HepG2 (cell line): ENCODE measurements around the gene VPS25. TPM values are rescaled to one million over a fixed set of nuclear protein-coding genes. Genes with fewer than 3 reads are reported as not detected.
A peak's percentile ranks its signal among the peaks of the same experiment; 100 is the strongest.

ENCODE experiments used
- ASH2L ChIP-seq: fragments of 300-600, 200-600 bp; sonication (generic); IDR thresholded peaks from 2 replicates; pipeline ENCODE4 v1.7.0; 2017; ENCODE audit warnings: low read depth, mild to moderate bottlenecking, moderate library complexity, mixed read lengths, low read length; ENCODE audit not compliant: insufficient read length
- GATA4 ChIP-seq: sonication (generic); IDR thresholded peaks from 2 replicates; pipeline ENCODE4 v1.6.1; 2016; ENCODE audit warnings: antibody characterized with exemption, low read depth, borderline replicate concordance
- KLF9 ChIP-seq: IDR thresholded peaks from 2 replicates; pipeline ENCODE4 v1.6.1; 2016; ENCODE audit warnings: low read depth
- MED1 ChIP-seq: sonication (generic); formaldehyde crosslinking; IDR thresholded peaks from 2 replicates; pipeline ENCODE4 v1.4.0; 2020; ENCODE audit warnings: missing genetic modification reagents
- MIXL1 ChIP-seq: IDR thresholded peaks from 2 replicates; pipeline ENCODE4 v1.6.1; 2016
- NCOR1 ChIP-seq: fragments of 200-600 bp; sonication (generic); IDR thresholded peaks from 2 replicates; pipeline ENCODE4 v1.7.0; 2017; ENCODE audit warnings: antibody characterized with exemption, low read length, borderline replicate concordance
- PAX8 ChIP-seq: sonication (generic); formaldehyde crosslinking; IDR thresholded peaks from 2 replicates; pipeline ENCODE4 v1.8.0; 2022; ENCODE audit warnings: mild to moderate bottlenecking, missing genetic modification reagents, borderline replicate concordance
- POLR2AphosphoS5 ChIP-seq: IDR thresholded peaks from 2 replicates; pipeline ENCODE4 v1.6.1; 2012; ENCODE audit warnings: low read depth, low read length
- RFXANK ChIP-seq: IDR thresholded peaks from 2 replicates; pipeline ENCODE4 v1.6.1; 2016
- SSRP1 ChIP-seq: IDR thresholded peaks from 2 replicates; pipeline ENCODE4 v1.6.1; 2016; ENCODE audit warnings: control low read depth
- TRIM24 ChIP-seq: sonication (generic); formaldehyde crosslinking; IDR thresholded peaks from 2 replicates; pipeline ENCODE4 v1.8.0; 2022; ENCODE audit warnings: mild to moderate bottlenecking, missing genetic modification reagents
- ZNF253 ChIP-seq: sonication (generic); formaldehyde crosslinking; IDR thresholded peaks from 2 replicates; pipeline ENCODE4 v1.8.0; 2022; ENCODE audit warnings: mild to moderate bottlenecking, missing genetic modification reagents, borderline replicate concordance
- ZNF607 ChIP-seq: sonication (generic); formaldehyde crosslinking; IDR thresholded peaks from 2 replicates; pipeline ENCODE4 v1.5.1; 2020; ENCODE audit warnings: missing genetic modification reagents, mild to moderate bottlenecking, borderline replicate concordance
- ZNF747 ChIP-seq: sonication (generic); formaldehyde crosslinking; IDR thresholded peaks from 2 replicates; pipeline ENCODE4 v1.8.1; 2023; ENCODE audit warnings: missing genetic modification reagents, mild to moderate bottlenecking, borderline replicate concordance
- polyA plus RNA-seq, 8 experiments: library from polyadenylated mRNA; depleted of rRNA in 3 of 8; stranded (reverse) in 7 of 8; unstranded in 1 of 8; fragments of >200 nt; fragmentation: Illumina TruSeq in 4 of 8; extraction: Trizol in 4 of 8; gene quantifications; 2 replicates each; pipeline versions ENCODE4 v1.2.1 to v1.2.3, GENCODE V29; 2011 to 2016; ENCODE audit warnings: low read depth in 4 of 8, missing spikeins in 1 of 8, mixed read lengths in 1 of 8; ENCODE audit not compliant: insufficient read depth in 1 of 8
- total RNA-seq, 5 experiments: library from RNA; depleted of rRNA; stranded (reverse); fragments of >200 nt; fragmentation: Illumina TruSeq; extraction: Trizol; gene quantifications; 2 replicates each; pipeline ENCODE4 v1.2.3, GENCODE V29; 2016; ENCODE audit warnings: low read depth in 1 of 5
- TF ChIP-seq, protein P1 (sequence below): sonication (generic); formaldehyde crosslinking; IDR thresholded peaks from 2 replicates; pipeline ENCODE4 v1.5.0; 2020; ENCODE audit warnings: mild to moderate bottlenecking, missing genetic modification reagents
- TF ChIP-seq, protein P2 (sequence below): sonication (generic); formaldehyde crosslinking; IDR thresholded peaks from 2 replicates; pipeline ENCODE4 v1.8.0; 2022; ENCODE audit warnings: missing genetic modification reagents, mild to moderate bottlenecking, borderline replicate concordance
- TF ChIP-seq, protein P3 (sequence below): sonication (generic); formaldehyde crosslinking; conservative IDR thresholded peaks from 2 replicates; pipeline ENCODE4 v1.4.0; 2020; ENCODE audit warnings: mild to moderate bottlenecking, missing genetic modification reagents, moderate library complexity
- TF ChIP-seq, protein P4 (sequence below): IDR thresholded peaks from 2 replicates; pipeline ENCODE4 v1.6.1; 2012; ENCODE audit warnings: low read length, improper control_type of control experiment

Gene VPS25
- total and polyA plus RNA-seq, 2 of the 13 experiments (the other 11 are each of a cell fraction or from before 2014, with no cell fraction given): 161 to 249 TPM

DNA sequence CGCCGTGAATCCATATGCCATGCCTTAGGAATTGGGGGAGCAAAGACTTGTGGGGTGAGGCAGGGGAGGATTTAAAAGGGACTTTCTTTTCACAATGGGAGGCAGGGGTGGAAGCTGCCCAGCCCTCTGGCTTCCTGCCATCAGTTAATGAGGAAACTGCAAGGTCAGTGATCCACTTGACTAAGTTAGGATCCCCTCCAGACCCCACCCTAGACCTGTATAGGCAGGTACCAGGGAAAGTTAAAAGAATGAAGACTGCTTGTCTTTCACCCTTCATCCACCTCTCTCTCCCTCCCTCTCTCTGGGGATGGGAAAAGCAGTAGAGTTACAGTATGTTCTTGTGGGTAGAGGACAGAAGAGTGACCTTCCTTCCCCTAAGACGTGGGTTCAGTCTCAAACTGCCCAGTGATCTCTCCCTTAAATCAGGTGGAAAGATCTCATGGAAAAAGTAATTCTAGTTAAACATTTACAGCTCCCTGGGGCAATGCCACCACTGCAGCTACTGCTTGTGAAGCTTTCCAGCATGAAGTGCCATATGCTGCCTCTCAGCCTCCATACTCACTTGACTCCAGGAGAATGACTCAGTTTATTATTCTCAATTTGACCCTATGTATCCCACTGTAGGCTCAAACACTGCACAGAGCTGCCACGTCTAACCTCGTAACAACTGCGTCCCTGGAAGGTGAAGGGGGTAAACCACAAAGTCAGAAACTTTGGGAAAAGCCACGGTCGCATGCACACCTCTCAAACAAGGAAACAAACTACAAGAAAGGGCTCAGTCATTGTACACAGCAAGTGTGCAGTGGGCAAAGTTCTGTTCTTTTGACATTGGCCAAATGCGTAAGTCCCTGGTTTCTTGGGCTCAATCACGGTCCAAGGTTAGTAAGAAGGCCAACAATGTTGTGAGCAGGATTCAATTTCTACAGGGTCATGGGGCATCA lies 24.1 kb downstream of the VPS25 start (continued):
- TF ChIP-seq, protein P1, sequence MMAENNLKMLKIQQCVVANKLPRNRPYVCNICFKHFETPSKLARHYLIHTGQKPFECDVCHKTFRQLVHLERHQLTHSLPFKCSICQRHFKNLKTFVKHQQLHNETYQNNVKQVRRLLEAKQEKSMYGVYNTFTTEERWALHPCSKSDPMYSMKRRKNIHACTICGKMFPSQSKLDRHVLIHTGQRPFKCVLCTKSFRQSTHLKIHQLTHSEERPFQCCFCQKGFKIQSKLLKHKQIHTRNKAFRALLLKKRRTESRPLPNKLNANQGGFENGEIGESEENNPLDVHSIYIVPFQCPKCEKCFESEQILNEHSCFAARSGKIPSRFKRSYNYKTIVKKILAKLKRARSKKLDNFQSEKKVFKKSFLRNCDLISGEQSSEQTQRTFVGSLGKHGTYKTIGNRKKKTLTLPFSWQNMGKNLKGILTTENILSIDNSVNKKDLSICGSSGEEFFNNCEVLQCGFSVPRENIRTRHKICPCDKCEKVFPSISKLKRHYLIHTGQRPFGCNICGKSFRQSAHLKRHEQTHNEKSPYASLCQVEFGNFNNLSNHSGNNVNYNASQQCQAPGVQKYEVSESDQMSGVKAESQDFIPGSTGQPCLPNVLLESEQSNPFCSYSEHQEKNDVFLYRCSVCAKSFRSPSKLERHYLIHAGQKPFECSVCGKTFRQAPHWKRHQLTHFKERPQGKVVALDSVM (CRISPR knock-in tag): peak; percentile 35; the same call in 1 of the 2 replicates
- TF ChIP-seq ZNF747 (CRISPR knock-in tag) (0 out of 2 replicates have a peak, but pooled peaks have one; percentile 58), NCOR1 (peak; percentile 41; the same call in 1 of the 2 replicates), ZNF253 (peak; percentile 81; the same call in 1 of the 2 replicates), RFXANK (CRISPR knock-in tag) (0 out of 2 replicates have a peak, but pooled peaks have one; percentile 39), GATA4 (peak; percentile 43; the same call in 1 of the 2 replicates), TRIM24 (CRISPR knock-in tag) (no peak), MED1 (CRISPR knock-in tag) (peak; percentile 57), KLF9 (peak; percentile 77; the same call in 1 of the 2 replicates), SSRP1 (no peak; the same call in none of the 2 replicates), ZNF607 (CRISPR knock-in tag) (0 out of 2 replicates have a peak, but pooled peaks have one; percentile 32), MIXL1 (peak; percentile 6; the same call in 1 of the 2 replicates), POLR2AphosphoS5 (peak; percentile 74), ASH2L (peak; percentile 34), PAX8 (0 out of 2 replicates have a peak, but pooled peaks have one; percentile 69)
- TF ChIP-seq, protein P2, sequence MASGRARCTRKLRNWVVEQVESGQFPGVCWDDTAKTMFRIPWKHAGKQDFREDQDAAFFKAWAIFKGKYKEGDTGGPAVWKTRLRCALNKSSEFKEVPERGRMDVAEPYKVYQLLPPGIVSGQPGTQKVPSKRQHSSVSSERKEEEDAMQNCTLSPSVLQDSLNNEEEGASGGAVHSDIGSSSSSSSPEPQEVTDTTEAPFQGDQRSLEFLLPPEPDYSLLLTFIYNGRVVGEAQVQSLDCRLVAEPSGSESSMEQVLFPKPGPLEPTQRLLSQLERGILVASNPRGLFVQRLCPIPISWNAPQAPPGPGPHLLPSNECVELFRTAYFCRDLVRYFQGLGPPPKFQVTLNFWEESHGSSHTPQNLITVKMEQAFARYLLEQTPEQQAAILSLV (CRISPR knock-in tag): peak; percentile 82; the same call in 1 of the 2 replicates
- TF ChIP-seq, protein P3, sequence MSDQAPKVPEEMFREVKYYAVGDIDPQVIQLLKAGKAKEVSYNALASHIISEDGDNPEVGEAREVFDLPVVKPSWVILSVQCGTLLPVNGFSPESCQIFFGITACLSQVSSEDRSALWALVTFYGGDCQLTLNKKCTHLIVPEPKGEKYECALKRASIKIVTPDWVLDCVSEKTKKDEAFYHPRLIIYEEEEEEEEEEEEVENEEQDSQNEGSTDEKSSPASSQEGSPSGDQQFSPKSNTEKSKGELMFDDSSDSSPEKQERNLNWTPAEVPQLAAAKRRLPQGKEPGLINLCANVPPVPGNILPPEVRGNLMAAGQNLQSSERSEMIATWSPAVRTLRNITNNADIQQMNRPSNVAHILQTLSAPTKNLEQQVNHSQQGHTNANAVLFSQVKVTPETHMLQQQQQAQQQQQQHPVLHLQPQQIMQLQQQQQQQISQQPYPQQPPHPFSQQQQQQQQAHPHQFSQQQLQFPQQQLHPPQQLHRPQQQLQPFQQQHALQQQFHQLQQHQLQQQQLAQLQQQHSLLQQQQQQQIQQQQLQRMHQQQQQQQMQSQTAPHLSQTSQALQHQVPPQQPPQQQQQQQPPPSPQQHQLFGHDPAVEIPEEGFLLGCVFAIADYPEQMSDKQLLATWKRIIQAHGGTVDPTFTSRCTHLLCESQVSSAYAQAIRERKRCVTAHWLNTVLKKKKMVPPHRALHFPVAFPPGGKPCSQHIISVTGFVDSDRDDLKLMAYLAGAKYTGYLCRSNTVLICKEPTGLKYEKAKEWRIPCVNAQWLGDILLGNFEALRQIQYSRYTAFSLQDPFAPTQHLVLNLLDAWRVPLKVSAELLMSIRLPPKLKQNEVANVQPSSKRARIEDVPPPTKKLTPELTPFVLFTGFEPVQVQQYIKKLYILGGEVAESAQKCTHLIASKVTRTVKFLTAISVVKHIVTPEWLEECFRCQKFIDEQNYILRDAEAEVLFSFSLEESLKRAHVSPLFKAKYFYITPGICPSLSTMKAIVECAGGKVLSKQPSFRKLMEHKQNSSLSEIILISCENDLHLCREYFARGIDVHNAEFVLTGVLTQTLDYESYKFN (CRISPR knock-in tag): peak; percentile 52
- TF ChIP-seq, protein P4, sequence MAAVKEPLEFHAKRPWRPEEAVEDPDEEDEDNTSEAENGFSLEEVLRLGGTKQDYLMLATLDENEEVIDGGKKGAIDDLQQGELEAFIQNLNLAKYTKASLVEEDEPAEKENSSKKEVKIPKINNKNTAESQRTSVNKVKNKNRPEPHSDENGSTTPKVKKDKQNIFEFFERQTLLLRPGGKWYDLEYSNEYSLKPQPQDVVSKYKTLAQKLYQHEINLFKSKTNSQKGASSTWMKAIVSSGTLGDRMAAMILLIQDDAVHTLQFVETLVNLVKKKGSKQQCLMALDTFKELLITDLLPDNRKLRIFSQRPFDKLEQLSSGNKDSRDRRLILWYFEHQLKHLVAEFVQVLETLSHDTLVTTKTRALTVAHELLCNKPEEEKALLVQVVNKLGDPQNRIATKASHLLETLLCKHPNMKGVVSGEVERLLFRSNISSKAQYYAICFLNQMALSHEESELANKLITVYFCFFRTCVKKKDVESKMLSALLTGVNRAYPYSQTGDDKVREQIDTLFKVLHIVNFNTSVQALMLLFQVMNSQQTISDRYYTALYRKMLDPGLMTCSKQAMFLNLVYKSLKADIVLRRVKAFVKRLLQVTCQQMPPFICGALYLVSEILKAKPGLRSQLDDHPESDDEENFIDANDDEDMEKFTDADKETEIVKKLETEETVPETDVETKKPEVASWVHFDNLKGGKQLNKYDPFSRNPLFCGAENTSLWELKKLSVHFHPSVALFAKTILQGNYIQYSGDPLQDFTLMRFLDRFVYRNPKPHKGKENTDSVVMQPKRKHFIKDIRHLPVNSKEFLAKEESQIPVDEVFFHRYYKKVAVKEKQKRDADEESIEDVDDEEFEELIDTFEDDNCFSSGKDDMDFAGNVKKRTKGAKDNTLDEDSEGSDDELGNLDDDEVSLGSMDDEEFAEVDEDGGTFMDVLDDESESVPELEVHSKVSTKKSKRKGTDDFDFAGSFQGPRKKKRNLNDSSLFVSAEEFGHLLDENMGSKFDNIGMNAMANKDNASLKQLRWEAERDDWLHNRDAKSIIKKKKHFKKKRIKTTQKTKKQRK: no peak
